Stimulated activated CD4-positive, alpha-beta T cell treated with anti-CD3 and anti-CD28 coated beads, Interleukin-12 subunit alpha, Interleukin-12 subunit beta, amount 100 ng/mL, for 4 hours (primary cell): Measurements from ENCODE around the gene TANGO6.
"Not testable (repeated sequence)": the region's sequence is repeated elsewhere in the genome, so short reads cannot be mapped to it uniquely, and the experiment has no call there.

Experiments
- DNase-seq: peaks from one replicate; pipeline ENCODE4 v3.0.0-alpha.2; 2020

TANGO6 gene

GRCh38 chr16:69017036-69017783 is 173.9 kb downstream of the TANGO6 start:
- DNase-seq, result no peak

DNA sequence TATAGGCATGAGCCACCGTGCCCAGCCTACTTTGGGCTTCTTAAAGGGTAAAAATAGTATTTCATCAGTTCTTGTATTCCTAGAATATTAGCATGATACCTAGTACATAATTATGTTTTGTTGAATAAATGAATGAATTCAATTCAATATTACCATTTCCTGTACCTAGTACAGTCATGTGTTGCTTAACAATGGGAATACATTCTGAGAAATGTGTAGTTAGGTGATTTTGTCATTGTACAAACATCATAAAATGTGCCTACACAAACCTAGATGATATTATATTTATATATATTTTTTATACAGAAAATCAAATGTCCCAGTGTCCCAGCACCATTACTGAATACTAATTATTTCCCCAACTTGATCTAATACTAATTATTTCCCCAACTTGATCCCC is 176.5 kb downstream of the TANGO6 start:
- DNase-seq, result no peak

- DNase-seq, result no peak
Observed at GRCh38 chr16:69029121-69029520, 185.8 kb downstream of the TANGO6 start.

DNA sequence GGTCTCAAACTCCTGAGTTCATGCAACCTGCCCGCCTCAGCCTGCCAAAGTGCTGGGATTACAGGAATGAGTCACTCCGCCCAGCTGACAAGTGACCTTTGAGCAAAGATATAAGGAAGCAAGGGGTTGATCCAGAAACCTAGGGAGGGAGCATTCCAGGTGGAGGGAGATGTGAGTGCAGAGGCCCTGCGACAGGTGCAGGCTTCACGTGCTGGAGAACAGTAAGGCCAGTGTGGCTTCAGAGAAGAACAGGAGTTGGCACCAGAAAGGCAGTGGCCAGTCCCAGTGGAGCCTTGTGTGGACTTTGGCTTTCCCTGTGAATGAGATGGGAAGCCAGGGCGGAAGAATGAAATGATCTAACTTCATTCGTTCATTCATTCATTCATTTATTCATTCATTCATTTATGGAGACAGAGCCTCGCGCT is 188.6 kb downstream of the TANGO6 start:
- DNase-seq, result no peak

- DNase-seq, result no peak
Observed at GRCh38 chr16:69033151-69033949, 190.0 kb downstream of the TANGO6 start.

DNA sequence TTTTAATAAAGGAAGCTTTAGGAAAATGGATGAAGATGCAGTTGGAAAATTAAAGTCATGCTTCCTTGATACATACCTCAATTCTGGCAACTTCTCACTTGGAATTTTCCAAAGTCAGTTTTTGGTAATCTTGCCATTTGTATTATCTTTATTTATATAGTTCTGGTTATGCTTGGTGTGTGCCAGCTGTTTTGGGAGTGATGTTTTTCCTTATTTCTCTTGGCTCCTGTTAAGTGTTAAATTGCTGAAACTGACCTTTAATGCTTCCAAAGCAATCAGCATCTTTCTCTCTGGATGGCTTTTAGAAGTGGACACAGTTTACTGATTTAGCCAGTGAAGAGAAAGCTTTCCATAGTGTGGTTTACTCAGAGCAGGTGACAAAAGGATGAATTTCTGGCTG is 192.0 kb downstream of the TANGO6 start:
- DNase-seq, result no peak

DNA sequence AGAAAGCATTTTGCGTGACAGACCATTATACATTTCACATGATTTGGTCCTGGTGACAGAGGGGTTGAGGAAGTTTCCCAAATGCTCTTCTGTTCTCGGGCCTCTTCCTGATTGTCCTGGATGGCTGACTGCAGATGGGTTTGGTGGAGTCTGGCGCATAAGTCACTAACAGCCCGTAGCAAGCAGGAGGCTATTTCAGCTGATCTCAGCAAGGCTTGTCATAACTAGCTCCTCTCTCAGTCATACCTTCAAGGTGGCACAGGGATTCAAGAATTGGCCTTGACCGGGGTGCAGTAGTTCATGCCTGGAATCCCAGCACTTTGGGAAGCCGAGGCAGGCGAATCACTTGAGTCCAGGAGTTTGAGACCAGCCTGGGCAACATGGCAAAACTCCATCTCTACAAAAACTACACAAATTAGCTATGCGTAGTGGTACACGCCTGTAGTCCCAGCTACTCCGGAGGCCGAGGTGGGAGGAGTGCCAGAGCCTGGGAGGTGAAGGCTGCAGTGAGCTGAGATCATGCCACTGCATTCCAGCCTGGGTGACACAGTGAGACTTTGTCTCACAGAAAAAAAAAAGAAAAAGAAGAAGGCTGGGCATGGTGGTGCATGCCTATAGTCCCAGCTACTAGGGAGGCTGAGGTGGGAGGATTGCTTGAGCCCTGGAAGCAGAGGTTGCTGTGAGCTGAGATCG is 193.2 kb downstream of the TANGO6 start:
- no peak for DNase-seq

- no peak for DNase-seq
Observed at GRCh38 chr16:69037373-69038160, 194.2 kb downstream of the TANGO6 start.

- no peak for DNase-seq
Observed at GRCh38 chr16:69039333-69039941, 196.1 kb downstream of the TANGO6 start.

DNA sequence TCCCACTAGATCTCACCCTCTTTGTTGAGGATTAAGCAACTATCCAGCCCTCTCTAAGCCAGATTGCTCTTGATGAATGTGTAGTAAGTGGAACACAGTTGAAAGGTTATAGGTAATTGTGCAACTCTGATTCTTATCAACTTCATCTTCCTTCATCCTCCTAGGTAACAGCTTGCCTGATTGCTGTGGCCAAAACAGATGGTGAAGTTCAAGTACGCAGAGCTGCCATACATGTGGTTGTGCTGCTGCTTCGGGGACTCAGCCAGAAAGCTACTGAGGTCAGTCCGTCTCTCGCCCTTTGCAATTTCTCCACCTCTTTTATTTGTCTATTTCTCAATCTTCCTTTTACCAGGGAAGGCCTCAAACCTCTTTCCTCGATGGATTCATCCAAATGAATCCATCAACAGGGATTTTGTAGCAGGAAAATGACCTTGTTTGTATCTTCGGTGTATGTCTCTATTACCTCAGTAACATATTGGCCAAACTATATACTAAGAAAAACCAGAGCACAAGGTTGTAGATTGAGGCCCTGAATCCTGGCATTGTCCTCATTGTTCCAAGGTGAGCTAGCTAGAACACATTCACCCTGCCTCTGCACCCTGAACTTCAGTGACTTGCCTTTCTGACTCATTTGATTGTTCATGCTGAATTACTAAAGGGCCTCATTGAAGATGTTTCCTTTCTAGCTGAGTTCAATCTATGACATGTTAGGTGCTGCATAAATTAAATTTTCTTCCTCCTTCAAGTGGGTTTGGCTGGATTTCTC is 197.0 kb downstream of the TANGO6 start:
- DNase-seq, result no peak

- DNase-seq, result no peak
Observed at GRCh38 chr16:69048328-69049120, 205.2 kb downstream of the TANGO6 start.

GRCh38 chr16:69049146-69049545 is 205.8 kb downstream of the TANGO6 start:
- no peak for DNase-seq

DNA sequence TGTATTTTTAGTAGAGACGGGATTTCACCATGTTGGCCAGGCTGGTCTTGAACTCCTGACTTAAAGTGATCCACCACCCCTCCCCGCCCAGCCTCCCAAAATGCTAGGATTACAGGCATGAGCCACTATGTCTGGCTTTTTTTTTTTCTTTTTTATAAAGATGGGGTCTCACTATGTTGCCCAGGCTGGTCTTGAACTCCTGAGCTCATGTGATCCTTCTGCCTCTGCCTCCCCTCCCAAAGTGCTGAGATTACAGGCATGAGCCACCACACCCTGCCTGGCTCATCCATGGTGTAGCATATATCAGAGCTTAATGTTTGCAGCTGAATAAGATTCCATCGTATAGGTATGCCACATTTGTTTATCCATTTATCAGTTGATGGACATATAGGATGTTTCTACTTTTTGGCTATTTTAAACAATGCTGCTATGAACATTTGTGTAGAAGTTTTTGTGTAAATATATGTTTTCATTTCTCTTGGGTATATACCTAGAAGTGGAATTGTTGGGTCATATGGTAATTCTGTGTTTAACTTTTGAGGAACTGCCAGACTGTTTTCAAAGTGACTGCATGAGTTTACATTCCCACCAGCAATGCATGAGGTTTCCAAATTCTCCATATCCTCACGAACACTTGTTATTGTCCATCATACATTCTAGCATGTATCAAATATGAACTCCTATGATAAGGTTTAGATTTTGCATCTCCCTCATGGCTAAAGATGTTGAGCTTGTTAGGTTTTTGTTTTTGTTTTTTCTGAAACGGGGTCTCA is 206.5 kb downstream of the TANGO6 start:
- no peak for DNase-seq

DNA sequence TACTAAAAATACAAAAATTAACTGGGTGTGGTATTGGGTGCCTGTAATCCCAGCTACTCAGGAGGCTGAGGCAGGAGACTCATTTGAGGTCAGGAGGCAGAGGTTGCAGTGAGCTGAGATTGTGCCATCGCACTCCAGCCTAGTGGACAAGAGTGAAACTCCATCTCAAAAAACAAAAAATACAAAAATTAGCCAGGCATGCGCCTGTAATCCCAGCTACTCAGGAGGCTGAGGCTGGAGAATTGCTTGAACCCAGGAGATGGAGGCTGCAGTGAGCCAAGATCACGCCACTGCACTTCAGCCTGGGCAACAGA is 208.1 kb downstream of the TANGO6 start:
- DNase-seq, result not testable (repeated sequence)

DNA sequence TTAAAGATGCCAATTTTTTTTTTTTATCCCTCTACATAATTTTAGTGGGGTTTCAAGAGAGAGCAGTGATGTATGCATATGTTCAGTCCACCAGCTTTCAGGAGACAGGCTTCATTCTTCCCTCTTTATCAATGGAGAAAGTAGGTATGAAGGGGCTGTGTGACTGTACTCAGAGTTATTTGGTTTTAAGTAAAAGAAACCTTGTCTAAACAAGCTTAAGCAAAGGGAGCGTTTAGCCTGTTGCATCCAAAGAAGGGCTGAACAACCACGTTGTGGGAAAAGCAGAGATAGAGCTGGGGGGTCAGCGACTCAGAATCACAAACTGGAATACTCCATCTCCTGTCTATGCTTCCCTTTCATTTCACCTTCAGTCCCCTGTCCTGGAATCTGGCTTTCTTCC is 211.7 kb downstream of the TANGO6 start:
- DNase-seq, result no peak

GRCh38 chr16:69055980-69056379 is 212.6 kb downstream of the TANGO6 start:
- no peak for DNase-seq

- no peak for DNase-seq
Observed at GRCh38 chr16:69056421-69056820, 213.1 kb downstream of the TANGO6 start.

DNA sequence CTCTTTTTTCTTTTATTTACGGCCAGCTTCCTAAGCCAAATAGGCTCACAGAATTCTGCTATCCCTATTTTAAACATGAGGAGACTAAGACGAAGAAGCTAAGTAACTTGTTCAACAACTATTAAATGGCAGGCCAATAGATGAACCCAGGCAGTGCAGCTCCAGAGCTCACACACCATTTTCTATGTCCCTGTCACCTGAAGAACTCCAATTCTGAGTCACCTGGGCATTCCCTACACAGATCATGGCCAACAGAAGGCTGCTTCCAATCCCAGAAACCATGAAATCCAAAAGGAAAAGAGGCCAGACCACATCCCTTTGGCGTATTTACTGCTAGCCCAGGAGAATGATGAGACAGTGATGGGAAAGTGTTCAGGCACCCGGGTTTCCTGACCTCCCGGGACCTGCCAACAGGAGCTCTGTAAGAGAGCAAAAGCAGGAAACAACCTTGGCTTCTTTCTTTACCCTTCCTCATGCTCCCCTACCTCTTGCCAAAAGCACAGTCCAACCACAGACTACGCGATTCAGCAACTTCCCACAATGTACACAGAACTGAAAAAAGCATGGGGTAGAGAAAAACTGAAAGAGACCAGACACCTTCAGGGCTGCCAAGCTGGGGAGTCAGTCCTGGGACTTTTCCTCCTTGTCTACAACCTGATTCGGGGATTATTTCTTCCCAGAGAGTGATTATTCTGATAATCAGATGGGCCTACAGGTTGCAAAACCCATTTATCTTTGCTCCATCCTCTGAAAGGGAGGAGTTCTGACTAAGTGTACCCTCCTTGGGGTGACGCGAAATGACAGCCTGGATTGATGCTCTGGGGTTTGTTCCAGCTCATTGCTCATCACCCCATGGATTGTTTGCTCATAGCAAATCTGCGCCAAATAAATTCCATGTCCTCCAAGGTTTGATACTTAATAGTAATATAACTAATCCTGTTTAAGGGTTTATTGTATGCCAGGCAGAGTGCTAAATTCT is 214.4 kb downstream of the TANGO6 start:
- no peak for DNase-seq

GRCh38 chr16:69063491-69063890 is 220.2 kb downstream of the TANGO6 start:
- DNase-seq, result not testable (repeated sequence)
